22Rv1 (cell line): Measurements from ENCODE around the gene PRR36.
"Not testable (repeated sequence)": the region's sequence is repeated elsewhere in the genome, so short reads cannot be mapped to it uniquely, and the experiment has no call there.

Experiments
- H3K27ac ChIP-seq: fragments of 450-650 bp; 2 replicates; pipeline ENCODE4 v1.5.1; 2017
- ZFX ChIP-seq: fragments of 450-650 bp; IDR thresholded peaks from 2 replicates; pipeline ENCODE4 v1.6.1; 2017; ENCODE audit warnings: antibody characterized with exemption, borderline replicate concordance
- TF ChIP-seq, protein P1 (sequence below): fragments of 450-650 bp; IDR thresholded peaks from 2 replicates; pipeline ENCODE4 v1.5.1; 2017; ENCODE audit warnings: mild to moderate bottlenecking

The PRR36 gene

DNA sequence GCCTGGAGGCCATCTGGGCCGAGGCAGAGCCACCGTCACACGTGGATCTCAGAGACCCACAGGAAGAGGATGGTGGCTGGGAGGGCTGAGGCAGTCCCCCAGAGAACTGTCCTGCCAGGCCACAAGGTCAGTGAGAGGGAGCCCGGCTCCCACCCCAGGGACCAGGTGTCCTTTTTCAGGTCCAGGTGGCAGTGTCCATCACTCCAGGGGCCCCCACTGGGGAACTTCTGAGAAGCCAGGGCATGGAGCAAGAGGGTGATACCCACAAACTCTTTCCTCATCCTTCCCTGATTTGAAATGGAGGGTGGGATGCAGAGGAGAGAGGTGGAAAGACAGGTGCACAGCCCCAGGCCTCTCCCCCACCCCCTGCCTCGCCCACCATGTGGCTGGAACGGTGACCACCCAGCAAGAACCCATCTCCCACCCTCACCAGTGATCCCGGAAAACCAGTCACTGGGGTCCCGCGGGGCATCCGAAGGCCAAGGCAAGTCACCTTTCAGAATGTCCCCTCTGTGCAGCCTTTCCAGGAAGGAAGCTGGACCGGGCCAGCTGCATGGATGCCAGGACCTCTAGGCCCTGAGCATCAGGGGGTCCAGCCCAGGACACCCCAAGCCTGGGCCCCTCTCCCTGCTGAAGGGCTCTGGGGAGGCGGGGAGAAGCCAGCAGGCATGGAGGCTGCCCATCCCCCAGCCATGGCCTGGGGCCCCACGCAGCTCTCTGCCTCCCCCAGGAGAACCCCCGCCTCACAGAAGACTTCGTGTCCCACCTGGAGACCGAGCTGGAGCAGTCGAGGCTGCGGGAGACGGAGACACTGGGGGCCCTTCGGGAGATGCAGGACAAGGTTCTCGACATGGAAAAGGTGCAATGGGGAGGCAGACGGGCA, 14.1 kb downstream of the PRR36 start:
- no peak overlapping the region for H3K27ac ChIP-seq
- TF ChIP-seq, protein P1, sequence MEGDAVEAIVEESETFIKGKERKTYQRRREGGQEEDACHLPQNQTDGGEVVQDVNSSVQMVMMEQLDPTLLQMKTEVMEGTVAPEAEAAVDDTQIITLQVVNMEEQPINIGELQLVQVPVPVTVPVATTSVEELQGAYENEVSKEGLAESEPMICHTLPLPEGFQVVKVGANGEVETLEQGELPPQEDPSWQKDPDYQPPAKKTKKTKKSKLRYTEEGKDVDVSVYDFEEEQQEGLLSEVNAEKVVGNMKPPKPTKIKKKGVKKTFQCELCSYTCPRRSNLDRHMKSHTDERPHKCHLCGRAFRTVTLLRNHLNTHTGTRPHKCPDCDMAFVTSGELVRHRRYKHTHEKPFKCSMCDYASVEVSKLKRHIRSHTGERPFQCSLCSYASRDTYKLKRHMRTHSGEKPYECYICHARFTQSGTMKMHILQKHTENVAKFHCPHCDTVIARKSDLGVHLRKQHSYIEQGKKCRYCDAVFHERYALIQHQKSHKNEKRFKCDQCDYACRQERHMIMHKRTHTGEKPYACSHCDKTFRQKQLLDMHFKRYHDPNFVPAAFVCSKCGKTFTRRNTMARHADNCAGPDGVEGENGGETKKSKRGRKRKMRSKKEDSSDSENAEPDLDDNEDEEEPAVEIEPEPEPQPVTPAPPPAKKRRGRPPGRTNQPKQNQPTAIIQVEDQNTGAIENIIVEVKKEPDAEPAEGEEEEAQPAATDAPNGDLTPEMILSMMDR = no peak
- TF ChIP-seq ZFX = no peak

DNA sequence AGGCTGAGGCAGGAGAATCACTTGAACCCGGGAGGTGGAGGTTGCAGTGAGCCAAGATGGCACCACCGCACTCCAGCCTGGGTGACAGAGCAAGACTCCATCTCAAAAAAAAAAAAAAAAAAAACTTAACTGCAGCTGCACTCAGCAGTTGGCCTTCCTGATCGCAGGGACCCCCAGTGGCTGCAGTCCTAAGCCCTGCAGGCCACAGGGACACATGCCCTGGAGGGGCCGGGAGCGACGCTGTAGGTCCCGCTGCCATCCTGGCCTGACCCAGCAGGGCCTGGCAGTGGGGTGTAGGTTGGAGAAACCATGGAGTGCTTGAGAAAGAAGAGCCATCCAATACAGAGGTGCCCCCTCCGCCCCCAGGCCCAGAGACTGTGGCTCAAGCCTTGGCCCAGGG, 15.1 kb downstream of the PRR36 start:
- not testable (repeated sequence) for H3K27ac ChIP-seq

DNA sequence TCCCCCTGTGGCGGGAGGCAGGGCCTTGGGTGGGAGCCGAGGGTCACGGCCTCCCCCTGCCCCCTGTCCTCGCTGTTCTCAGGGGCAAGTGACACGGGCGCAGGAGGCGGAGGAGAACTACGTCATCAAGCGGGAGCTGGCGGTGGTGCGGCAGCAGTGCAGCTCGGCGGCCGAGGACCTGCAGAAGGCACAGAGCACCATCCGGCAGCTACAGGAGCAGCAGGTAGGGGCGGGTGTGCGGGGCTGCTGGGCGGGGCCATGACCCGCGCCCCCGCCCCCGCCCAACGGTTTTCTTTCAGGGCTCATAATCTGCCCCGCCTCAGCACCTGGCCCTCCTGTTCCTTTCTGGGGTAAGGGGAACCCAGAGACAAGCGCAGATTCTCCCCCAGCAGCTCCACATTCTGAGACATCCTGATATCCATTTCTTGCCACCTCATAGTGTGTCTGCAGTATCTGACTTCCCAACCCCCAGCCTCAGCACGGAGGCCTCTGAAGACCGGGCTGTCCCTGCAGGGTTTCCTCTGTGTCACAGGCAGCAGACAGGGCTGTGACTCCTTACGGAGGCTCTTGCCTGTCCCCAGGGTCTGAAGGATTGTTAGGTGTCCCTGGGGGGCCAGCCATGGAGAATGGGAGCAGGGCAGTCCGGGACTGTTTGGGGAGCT, 15.9 kb downstream of the PRR36 start:
- no peak overlapping the region for H3K27ac ChIP-seq
- TF ChIP-seq, protein P1 = no peak
- no peak for TF ChIP-seq ZFX

DNA sequence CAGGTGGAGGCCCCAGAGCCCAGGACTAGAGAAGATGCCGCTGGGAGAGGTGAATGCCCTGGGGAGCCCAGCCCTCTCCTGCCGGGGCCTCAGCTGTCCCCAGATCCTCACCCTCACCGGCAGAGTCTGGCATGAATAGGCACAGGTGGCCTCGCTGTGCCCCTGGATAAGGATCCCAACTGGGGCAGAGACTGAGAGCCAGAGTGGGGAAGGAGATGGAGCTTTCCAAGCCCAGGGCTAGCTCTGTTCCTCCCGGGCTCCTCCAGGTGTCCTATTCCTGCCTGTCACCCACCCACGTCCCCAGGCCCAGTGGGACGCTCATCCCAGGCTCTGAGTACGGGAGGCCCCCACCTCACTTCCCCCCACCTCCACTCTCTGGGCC, 16.5 kb downstream of the PRR36 start:
- H3K27ac ChIP-seq = no peak overlapping the region
- TF ChIP-seq, protein P1 = no peak
- TF ChIP-seq ZFX = no peak

DNA sequence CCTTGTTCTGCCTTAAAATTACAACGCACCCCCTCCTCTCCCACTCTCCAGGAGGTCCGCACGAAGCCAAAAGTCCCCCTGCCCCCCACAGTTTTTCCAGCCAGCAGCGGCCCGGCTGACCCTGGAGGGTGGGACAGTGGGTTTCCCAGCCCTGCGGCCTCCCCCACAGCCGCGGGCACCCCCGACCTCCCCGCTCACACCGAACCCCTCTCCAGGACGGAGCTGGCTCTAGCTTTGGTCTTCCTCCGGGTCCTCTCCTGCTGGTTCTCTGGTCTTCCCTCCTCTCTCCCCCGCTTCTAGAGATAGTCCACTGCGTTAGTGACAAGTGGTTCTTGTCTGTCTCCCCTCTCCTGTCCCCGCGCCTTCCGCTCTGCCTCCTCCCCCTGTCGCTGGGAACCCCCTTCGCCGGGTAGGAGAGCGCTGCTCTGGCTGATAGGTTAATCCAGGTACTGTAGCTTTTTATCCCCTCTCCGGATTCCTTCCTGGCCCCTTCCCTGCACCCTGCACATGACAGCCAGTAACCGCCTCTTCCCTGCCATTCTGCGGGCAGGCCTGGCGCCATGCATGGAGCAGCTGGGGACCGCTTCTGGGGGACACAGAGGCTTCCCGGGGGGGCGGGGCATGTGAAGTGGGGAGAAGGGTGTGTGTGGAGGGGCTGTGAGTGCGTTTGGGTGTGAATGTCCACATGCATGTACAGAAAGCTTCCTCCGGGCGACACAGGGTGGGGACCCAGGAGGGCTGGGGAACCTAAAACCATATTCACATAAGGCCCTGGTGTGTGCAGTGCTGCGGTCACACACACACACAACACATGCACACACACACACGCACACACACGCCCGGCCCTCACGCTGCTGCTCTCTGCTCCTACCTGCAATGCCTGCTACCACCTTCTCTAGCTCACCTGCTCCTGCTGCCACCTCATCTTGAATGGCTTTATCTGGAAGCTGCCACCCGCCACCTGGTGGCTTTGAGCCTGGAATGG, 17.2 kb downstream of the PRR36 start:
- no peak overlapping the region for H3K27ac ChIP-seq
- TF ChIP-seq, protein P1 = no peak
- TF ChIP-seq ZFX = no peak

DNA sequence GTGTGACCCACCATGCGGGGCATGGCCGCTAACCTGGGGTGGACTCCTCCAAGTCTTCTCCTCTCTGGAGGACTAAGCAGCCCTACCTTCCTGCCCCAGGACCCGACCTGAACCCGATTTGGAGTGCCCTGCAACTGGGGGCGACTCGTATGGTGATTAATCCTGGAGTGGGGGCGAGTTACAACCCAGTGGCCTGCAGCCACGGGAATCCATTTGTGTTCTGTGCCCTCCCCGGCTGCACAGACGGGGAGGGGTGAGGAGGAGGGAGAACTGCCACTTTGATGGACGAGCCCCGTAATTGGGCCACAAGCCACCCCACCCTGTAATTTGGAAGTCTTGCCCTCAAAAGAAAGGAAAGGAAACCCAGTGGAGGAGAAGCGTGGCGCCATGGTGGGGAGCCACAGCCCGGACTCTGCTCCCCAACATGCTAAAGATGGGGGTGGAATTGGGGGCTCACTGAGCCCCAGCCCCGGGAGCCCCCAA, 18.0 kb downstream of the PRR36 start:
- TF ChIP-seq, protein P1 = no peak
- no peak for TF ChIP-seq ZFX
- no peak overlapping the region for H3K27ac ChIP-seq

DNA sequence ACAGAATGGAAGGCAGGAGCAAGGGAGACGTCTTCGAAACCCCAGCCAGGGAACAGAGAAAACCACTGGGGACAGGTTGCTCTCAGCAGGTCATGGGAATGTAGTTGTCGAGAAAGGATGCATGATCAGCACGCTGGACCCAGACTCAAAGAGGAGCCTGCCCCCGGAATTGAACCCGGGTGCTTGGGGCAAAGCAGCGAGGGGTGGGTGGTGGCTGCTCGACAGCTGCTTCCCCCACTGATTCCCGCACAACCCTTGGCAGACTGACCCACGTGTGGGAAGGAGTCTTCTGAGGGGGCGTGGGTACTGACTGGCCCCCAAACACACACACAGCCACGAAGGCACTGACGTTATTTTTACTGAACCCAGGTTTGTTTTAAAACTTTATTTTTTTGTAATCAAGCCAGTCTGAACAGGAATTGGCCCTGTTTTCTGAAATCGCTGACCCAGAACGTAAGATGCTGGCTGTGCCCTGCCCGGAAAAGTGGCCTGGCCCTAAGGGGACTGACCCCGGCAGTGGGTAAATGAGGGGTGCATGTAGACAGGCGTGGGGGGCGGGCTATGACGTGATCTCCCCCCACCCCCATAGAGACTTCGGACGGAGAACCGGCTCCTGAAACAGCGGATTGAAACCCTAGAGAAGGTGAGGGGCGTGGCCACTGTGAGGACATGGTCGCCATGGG, 18.6 kb downstream of the PRR36 start:
- H3K27ac ChIP-seq = no peak overlapping the region
- no peak for TF ChIP-seq ZFX
